HG03442 (cell line): Measurements from ENCODE around the gene CRIP2.

Experiments
- ATAC-seq: cut with Tn5 transposase; IDR thresholded peaks from one replicate; pipeline ENCODE4 v1.9.1; 2021; ENCODE audit warnings: mild to moderate bottlenecking, moderate library complexity; ENCODE audit not compliant: unreplicated experiment

Gene CRIP2

DNA sequence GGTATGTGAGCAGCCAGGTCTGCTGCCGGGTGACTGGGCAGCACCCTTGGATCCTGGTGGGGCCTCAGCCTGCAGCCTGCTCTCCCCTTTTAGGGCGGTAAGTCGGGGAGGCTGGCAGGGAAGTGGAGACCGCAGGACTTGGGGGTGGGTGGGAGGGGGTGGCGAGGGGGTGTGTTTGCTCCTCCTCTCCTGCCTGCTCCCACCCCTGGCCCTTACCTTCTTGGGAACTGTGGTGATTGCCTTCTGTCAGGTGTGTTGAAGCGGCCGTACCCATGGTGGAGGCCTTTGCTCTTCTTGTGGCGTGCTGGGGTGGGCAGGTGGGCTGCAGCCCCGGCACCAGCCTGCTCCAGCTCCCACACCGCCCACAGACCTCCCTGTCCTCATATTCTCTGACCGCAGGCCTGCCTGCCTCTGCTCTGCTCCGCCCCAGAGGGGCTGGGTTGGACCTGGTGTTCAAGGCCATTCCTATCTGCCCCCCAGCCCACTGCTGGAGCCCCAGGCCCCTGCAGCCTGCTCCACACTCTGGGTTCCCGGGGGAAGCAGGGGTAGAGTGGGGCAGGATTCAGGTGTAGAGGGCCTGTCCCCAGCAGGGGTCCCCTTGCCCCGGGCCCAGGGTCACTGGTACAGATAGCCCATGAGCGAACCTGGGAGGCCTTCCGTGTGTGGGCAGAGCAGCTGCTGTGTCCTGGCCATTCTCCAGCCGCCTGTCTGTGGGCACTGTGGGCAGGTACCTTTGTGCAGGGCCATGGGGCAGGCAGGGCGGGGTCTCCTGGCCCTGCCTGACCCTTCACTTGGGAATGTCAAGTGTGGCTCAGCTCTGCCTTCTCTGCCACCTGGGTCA, 21.6 kb downstream of the CRIP2 start:
- ATAC-seq, result no peak

DNA sequence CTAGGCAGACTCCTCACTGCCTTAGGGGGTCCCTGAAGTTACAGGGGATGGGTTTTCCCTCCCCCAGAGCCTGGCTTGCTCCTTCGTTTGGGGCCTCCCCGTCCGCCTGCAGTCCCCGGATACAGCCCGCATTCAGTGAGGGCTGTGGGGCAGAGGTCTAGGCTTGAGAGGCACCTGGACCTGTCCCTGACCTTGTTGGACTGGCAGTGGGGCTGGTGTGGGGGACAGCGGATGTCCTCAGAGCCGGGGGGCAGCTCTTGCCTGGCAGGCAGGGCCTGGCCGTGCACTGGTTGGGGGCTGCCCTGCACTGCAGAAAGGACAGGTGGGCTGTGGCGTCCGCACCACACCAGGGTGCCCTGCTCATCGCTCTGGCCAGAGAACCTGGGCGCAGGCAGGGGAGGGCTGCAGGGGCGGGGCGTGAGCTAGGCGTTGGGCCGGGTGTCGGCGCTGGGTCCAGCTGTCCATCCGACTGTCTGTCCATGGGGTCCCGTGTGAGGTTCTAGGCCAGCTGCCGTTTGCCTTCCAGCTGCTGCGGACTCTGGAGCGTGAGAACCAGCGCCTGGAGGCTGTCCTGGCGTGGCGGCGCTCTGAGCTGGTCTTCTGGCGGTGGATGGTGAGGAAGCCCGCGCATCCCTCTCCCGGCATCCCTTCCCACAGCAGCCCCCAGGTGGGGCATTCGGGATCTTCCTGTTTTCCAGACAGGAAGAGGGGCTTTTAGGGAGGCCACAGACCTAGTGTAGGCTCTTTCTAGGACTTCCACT, 22.4 kb downstream of the CRIP2 start:
- ATAC-seq, result no peak

DNA sequence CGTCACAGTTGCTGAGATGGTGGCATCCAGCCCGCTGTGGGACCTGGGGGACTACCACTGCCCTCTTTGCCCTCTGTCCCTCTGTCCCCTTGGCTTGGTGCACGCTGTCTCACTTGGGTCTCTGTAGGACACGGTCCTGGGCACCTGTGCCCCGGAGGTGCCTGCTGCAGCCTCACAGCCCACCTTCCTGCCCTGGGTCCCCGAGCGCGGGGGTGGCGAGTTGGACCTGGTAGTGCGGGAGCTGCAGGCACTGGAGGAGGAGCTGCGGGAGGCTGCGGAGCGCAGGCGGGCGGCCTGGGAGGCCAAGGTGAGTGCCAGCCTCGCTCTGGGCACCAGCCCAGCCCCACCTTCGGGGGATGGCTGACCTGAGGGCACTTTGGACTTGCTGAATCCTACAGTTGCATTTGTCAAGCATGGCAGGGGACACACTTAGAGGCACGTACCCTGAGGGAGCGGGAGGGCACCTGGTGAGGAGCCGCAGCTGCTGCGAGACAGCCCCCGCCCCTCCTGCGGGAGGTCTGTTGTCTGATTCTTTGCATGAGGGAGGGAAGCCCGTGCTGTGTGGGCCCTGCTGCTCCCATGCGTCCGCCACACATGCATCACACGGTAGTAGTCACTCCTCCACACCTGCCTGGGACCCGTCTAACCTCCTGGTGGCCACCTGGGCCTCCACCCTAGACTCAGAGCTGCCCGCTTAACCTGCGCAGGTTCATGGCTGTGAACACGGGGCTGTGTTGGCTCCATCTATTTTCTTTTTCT, 23.2 kb downstream of the CRIP2 start:
- no peak for ATAC-seq

DNA sequence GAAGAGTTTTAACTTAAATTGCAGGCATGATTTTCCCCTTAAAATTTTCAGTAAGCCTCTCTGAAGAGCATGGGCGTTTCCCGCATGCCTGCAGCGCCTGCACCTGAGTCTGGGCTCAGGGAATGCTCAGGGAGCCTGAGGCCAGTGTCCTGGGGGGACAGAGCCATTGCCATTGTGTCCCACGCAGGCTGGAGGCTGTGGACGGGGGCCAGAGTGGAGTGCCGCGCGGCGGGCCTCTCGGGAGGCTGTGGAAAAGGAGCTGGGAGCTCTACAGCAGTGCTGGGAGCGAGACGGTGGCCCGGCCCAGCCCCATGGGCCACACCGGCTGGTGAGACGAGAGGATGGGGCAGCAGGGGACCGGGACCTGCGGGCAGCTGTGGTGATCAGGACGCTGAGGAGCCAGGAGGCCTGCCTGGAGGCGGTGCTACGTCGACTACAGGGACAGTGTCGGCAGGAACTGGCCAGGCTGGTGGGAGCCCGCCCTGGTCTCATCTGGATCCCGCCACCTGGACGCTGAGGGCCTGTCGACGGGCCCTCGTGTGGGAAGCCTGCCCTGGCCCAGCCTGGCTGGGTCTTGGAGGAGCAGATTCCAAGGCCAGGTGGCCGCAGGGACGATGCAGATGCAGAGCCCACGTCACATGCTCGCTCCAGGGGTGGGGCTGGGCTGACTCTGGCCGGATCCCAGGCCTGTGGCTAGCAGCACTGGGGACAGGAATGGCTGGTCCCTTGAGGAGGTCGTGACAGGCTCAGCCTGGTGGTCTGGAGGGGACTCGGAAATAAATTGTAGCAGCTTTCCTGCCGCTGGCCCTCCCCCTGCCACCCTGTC, 24.0 kb downstream of the CRIP2 start:
- no peak for ATAC-seq

DNA sequence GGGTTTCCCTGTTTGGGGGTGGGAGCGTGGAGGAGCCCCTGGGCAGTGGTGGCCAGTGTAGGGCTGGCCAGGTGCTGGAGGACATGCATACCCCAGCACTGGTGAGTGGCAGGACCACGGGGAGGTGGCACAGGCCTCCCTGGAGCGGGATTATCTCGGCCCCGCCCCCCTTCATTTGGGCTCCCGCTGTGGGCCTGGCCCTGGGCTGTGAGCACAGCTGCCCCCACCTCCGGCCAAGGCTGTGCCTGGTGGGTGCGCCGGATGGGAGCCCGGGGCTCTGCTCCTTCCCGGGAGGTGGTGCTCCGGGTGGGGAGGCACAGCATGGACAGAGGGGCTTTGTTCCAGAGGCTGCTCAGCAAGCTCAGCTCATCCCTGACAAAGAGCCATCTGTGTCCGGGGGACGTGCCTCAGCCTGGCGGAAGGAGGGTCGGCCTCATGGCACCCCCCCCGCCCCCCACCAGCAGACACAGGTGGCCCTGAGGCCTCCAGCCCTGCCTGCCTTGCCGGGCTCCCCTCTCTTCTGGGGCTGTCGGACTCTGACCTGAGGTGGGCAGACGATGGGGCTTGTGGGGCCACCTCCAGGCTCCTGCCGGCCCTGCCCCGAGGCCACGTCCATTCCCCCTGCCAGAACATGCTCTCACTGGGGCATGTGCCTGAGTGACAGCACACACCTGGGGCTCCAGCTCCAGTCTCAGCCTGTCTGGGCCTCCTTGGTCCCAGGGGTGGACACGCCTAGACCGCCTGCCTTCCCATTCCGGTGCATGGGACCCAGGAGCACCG, 24.8 kb downstream of the CRIP2 start:
- no peak for ATAC-seq

DNA sequence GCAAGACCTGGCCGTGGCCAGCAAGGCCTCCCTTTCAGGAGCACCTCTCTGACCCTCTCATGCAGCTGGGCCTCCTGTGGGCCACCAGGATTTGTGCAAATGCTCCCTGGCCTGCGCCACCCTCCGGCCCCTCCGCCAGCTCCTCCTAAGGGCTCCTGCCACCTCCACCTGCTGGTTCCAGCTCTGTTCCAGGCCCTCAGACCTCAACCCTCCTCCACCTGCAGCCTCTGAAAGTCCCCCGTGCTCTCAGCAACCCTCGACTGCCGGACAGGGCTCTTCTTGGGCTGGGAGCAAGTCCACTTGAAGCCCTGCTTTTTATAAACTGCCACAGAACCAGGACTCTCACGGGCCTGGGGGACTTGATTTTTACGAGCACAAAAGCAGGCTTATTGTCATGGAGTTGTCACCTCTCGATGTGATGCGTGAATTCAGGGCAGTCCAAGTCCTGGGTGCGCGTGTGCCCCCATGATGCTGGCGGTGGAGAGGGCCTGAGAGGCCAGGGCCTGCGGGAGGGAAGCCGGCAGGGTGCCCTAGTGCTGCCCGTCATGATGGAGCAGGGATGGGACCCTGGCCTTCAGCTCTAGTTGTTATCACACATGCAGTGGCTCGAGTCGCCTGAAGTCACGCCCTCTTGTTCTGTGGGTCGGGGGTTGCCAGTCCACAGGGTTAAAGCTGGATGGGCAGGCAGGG, 25.6 kb downstream of the CRIP2 start:
- no peak for ATAC-seq

DNA sequence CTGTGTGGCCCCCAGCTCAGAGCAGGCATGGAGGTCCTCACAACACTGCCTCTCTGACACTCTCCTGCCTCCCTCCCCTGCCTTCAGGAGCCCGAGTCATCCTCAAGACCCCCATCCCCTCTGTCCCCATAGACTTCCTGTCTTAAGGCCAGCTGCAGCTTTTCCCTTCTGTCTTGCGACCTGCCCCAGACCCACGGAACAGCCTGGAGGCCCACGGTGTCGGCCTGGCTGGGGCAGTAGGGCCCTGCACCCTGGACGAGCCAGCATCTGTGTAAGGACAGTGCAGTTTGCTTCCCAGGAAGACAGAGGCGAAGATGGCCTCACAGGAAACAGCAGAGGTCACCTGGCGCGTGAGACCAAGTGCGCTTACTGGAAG, 26.1 kb downstream of the CRIP2 start:
- ATAC-seq, result no peak

DNA sequence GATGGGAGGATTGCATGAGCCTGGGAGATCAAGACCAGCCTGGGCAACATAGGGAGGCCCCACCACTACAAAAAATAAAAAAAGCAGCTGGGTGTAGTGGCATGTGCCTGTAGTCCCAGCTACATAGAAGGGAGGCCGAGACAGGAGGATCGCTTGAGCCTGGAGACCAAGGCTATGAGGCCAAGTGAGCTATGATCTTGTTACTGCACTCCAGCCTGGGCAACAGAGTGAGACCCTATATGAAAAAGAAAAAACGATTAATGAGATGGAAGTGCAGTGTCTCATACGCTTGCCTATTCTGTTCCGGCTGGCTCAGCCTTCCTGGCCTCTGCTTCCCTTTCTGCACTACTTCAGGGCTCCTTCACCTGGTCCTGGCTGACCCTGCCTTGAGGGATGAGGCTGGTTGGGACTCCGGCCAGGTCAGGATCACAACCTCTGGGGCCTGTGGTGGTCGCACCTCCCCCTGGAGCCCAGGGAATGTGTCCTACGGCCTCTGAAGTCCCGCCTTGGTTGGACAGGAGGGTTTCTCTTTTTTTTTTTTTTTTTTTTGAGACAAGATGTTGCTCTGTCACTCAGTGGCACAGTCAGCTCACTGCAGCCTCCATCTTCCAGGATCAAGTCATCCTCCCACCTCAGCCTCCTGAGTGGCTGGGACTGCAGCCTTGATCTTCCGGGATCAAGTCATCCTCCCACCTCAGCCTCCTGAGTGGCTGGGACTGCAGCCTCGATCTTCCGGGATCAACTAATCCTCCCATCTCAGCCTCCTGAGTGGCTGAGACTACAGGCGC, 27.1 kb downstream of the CRIP2 start:
- ATAC-seq, result no peak

DNA sequence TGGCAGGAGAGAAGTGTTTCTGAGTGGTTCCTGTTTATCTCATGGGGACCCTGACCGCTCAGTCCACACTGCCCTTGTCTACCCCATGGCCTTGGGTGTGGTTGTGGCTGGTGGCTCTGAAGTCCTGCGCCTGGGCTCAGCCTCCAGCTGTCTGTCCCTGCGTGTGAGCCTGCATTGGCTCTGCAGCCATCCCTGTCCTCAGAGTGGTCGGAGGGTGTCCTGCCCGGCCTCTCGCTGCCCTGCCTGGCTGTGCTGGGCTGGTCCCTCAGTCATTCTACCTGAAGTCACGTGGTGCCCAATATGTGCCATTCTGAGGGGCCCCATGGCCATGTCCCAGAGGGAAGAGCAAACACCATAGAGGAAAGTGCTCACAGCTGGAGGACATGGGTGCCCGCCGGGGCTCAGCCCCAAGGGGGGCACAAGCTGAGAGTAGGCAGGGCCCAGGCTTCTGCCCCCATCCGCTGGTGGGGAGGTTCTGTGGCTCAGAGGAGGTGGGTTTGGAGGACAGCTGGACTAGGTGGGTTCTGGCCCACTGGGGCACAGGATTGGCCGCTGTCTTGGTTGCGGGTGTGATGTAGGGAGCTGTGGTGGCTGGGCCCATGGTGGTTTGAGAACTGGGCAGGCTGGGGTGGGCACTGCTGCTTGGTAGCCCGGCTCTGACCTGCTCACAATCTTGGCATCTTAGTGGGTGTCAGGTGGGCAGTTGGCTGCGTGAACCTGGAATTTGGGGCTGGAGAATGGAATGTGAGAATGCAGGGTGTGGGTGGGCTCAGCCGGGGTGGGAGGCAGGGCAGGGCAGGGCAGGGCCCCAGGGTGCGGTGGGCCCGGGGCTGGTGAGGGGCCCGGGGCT, 28.1 kb downstream of the CRIP2 start:
- no peak for ATAC-seq

DNA sequence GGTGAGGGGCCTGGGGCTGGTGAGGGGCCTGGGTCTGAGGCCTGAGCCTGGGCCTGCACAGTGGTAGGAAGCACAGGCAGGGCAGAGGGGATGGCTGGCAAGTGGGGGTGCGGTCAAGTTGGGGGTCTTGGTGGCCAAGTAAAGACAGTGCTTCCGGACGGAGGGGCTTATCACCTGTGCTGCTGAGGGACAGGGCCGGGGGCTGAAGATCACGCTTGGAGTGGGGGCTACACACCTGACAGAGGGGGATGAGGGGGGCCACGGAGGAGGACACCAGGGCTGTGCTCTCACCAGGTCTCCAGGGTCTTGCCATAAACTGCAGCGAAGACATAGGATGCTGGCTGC, 28.6 kb downstream of the CRIP2 start:
- ATAC-seq, result no peak

DNA sequence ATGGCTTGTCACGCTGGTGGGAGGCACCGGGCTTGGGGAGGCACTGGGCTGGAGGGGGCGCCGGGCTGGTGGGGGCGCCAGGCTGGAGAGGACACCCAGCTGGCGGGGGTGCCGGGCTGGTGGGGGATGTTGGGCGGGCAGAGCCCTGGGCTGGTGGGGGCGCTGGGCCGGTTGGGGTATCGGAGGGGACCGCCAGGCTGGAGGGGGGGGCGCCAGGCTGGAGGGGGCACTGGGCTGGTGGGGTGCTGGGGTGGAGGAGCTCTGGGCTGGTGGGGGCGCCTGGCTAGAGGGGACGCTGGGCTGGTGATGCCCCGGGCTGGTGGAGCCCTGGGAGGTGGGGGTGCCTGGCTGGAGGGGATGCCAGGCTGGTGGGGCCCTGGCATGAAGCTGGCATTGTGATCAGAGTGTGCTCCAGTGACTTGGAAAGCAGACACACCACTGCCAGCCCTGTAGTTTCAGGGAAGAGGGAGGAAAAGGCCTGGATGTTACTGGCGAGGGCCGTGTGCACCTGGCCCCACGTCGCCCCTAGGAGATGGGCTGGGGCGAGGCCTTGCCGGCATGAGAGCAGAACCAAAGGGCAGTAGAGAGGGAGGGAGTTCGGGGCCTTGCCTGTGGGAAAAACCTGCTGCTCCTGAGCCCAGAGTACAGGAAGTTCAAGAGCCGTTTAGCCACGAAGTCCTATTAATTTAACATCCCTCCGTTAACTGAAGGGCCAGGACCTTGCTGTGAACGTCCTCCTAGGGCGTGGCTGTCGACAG, 29.5 kb downstream of the CRIP2 start:
- ATAC-seq, result no peak

DNA sequence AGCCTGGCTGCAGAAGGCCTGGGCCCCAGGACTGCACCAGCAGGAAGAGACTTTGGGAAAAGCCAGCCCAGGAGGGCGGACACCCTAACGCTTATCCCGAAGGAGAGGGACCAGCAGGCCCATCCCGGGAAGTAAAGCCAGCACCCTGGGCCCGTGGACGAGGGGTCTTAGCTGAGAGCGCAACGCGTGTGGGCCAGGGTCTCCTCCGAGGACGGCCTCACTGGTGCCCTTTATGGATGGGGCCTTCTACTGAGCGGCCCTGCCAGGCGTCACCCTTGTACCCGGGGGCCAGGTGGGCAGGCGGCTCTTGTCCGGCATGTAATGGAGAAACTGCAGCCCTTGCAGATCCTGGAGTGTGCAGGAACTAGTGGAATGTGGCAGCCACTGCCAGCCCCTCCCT, 30.5 kb downstream of the CRIP2 start:
- ATAC-seq, result no peak

DNA sequence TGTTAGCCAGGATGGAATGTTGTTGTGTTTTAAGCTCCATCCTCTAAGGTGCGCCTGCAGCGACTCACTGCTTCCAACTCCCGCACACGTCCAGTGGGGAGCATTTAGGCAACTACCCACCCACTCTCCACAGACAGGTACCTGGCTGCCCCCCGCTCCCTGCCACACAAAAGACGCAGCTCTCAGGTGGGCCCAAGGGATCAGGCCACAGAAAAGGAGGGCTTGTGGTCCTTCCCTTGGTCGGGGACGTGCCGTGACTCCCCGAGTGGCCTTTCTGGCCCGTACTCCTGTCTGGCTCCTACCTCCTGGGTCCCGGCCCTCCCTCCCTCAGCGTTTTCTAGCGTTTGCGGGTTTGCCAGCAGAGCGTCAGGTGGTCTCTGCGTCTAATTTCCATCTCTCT, 32.6 kb downstream of the CRIP2 start:
- no peak for ATAC-seq

DNA sequence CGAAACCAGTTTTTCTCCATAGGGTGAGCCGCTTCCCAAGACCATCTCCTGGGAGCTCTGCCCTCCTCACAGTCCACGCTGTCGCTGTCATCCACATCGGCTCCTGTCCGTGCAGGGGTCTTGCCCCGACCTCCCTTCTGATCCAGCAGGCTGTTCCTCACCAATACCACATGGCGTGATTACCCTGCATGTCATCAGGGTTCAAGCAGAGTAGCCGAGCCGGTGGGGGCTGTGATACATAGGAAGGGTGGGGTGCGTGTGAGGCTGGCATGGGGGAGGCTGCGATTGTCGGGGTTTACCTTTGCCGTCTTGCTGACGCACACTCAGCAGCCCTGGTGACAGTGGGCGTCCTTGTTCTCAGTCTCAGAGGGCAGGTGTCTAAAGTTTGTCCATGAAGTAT, 33.4 kb downstream of the CRIP2 start:
- no peak for ATAC-seq

DNA sequence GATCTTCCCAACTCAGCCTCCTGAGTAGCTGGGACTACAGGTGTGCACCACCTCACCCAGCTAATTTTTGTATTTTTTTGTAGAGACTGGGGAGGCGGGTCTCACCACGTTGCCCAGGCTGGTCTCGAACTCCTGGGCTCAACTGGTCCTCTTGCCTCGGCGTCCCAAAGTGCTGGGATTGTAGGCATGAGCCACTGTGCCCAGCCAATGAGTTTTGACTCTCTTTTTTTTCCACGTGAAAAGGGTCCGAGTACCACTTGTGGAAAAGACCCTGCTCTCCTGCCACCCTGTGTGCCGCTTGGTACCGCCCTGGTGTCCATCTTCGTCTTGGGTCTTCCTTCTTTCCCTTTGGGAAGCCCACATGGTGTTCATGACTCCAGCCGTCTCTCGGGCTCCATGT, 34.0 kb downstream of the CRIP2 start:
- no peak for ATAC-seq

DNA sequence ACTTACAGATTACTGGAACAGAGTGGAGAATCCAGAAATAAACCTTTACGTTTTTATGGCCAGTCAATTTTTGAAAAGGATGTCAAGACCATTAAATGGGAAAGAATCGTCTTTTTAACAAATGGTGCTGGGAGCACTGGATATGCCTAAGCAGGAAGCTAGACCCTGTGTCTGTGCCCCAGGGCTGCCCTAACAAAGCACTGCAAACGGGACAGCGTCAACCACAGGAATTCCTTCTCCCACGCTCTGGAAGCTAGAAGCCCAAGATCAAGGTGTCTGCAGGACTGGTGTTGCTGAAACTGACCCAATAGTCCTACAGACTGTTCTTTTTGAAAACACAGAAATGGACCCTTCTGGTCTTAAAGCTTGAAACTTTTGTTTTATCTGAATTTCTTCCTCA, 42.5 kb downstream of the CRIP2 start:
- no peak for ATAC-seq
